ENCODE measurements around the gene WSCD1. TPM values are rescaled to one million over a fixed set of nuclear protein-coding genes. Genes with fewer than 3 reads are reported as not detected.

Gene WSCD1
- total RNA-seq, 1 donor = 0.18 TPM

- DNase-seq (ENCODE audit: low read depth) = no peak
- no peak overlapping the region for H3K4me3 ChIP-seq (ENCODE audit: low read depth, low read length)
- TF ChIP-seq, protein P1, sequence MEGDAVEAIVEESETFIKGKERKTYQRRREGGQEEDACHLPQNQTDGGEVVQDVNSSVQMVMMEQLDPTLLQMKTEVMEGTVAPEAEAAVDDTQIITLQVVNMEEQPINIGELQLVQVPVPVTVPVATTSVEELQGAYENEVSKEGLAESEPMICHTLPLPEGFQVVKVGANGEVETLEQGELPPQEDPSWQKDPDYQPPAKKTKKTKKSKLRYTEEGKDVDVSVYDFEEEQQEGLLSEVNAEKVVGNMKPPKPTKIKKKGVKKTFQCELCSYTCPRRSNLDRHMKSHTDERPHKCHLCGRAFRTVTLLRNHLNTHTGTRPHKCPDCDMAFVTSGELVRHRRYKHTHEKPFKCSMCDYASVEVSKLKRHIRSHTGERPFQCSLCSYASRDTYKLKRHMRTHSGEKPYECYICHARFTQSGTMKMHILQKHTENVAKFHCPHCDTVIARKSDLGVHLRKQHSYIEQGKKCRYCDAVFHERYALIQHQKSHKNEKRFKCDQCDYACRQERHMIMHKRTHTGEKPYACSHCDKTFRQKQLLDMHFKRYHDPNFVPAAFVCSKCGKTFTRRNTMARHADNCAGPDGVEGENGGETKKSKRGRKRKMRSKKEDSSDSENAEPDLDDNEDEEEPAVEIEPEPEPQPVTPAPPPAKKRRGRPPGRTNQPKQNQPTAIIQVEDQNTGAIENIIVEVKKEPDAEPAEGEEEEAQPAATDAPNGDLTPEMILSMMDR (IDR thresholded peaks at IDR 0.05; ENCODE audit: insufficient read depth, low read length) = no peak
Observed at GRCh38 chr17:6067060-6067459, 3.1 kb upstream of the WSCD1 start.

DNA sequence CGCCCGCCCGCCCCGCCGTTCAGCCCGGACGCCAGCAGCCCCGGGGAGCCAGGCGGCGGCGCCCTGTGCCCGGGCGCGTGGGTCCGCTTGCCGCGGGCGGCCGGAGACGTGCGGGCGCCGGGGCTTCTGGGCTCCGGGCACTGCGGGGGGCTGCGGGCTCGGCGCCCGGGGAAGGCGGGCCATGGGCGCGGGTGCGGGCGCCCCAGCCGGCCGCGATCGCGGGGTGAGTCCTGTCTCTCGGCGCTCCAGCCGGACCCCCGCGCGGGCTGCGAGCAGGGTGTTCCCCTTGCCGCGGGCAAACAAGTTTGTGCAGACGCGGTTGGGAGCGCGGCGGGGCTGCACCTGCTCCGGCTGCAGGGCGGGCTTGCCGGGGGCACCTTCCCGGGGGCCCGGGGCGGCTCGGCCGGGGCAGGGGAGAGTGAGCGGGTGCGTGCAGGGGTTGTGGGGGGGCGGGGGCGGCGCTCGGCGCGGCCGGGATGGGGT, 292 bp downstream of the WSCD1 start:
- no peak overlapping the region for H3K4me3 ChIP-seq (ENCODE audit: low read depth, low read length)
- no peak for DNase-seq (ENCODE audit: low read depth)
- TF ChIP-seq, protein P1 (IDR thresholded peaks at IDR 0.05; ENCODE audit: insufficient read depth, low read length) = no peak

DNA sequence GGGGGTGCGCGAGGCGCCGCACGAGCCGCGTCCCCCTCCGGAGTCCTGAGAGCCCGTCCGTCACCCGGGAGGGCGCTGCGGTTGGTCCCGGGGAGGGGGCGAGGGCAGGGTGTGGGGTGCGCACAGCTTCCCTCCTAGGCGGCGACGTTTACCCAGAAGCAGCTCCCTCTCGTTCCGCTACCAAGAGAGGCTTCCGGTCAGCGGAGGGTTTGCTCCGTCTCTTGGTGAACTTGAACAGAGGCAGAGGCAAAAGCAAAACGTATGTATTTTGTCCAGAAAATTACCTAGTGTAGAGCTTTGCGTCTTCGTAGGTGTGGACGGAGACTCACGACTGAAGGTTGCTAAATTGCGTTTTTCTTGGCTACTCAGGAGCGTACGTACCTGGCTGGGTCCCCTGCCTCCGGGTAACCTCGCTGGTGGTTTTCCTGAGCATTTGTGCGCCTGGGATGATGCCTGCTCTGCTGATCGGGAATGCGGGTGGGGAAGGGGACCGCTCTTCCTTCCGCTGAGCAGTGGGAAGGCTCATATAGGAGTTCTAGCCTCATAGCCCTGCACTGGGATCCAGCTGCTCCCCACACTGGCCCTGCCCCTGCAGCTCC, 833 bp downstream of the WSCD1 start:
- no peak overlapping the region for H3K4me3 ChIP-seq (ENCODE audit: low read depth, low read length)

DNA sequence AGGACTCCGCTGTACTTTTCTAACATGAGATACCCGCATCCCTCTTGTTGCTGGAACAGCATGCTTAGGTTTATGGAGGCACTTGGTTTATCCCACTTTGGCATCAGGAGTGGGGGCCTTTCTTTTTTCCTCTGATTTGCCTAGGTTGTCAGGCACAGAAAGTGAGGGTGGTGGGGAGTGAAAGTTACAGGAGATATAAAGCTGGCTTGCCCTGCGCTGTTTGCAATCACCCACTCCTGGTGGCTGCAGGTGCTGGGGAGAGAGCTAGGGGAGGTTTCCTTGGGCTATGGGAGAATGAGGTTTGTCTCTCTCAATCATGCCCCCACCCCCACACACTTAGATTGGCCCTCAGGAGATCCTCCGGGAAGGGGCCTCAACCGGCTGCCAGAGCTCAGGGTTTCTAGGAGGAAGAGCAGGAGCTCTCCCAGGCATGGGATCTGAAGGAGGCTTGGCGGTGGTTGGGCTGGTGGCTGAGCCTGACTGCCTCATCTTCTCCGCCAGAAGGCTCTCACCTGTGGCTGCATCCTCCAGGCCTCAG, 1.4 kb downstream of the WSCD1 start:
- TF ChIP-seq, protein P1 (IDR thresholded peaks at IDR 0.05; ENCODE audit: insufficient read depth, low read length) = no peak
- H3K4me3 ChIP-seq (ENCODE audit: low read depth, low read length) = no peak overlapping the region
- DNase-seq (ENCODE audit: low read depth) = no peak

More for the DNA sequence above, 833 bp downstream of the WSCD1 start:
- DNase-seq (ENCODE audit: low read depth) = no peak
- TF ChIP-seq, protein P1 (IDR thresholded peaks at IDR 0.05; ENCODE audit: insufficient read depth, low read length) = no peak

DNA sequence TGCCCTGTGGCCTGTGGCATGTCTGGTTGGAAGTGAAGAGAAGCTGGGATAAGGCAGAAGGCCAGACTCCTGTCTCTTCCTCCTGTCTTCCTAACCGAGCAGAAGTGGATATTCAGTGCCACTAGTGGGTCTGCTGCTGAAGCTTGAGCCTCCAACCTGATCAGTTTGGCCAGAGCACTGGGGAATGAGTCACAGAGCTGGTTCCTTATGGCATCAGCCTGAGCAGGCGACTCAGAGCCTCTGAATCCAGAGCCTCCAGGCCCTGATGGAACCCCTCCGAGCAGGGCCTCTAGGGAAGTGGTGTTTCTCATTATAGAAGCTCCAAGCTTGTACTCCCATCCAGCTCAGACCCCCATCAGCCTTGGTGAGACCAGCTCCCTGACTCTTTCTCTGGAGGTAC, 2.0 kb downstream of the WSCD1 start:
- no peak for DNase-seq (ENCODE audit: low read depth)
- TF ChIP-seq, protein P1 (IDR thresholded peaks at IDR 0.05; ENCODE audit: insufficient read depth, low read length) = no peak
- H3K4me3 ChIP-seq (ENCODE audit: low read depth, low read length) = no peak overlapping the region

GRCh38 chr17:6072611-6073010, 2.4 kb downstream of the WSCD1 start:
- H3K4me3 ChIP-seq (ENCODE audit: low read depth, low read length) = no peak overlapping the region
- DNase-seq (ENCODE audit: low read depth) = no peak
- TF ChIP-seq, protein P1 (IDR thresholded peaks at IDR 0.05; ENCODE audit: insufficient read depth, low read length) = no peak
